Islet of Langerhans (tissue), 1 donor: ENCODE results near the gene PDZRN4.

Experiments
- FAIRE-seq: peaks from one replicate; lab custom pipeline; 2011; peaks lifted over from hg19 to GRCh38; lab: Jason Lieb, UNC

The PDZRN4 gene

DNA sequence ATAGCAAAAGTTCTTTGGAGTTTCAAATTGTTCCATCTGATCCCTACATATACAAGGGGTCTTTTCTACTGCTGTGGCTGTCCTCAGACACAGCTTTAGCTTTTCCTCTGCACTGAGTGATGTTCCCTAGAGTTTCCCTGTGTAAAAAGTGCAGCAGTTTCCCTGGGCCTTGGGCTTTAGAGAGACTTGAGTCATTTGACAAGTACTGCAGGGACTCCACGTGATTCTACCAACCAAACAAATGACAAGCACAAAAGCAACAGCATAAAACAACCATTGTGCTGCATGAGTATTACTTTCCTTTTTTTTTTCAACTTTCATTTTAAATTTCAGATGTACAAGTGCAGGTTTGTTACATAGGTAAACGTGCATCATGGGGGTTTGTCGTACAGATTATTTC is 272.8 kb downstream of the PDZRN4 start:
- no peak for FAIRE-seq

DNA sequence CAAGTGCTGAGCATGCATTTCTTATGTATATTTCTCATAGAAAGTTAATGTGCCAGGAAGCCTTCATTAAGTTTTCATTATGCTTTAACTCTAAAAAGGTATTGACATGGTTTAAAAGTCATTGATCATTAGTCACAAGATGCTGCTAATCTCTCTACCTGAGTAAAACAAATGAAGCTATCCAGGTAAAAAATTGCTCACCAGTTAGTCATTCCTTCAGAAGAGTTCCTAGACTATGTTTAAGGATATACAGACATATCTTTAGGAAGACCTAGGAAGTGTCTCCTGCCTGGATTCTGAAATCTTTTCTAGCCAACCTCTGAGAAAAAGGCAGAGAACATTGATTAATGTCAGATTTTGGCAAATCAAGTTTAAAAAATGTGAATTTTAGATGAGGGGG is 274.2 kb downstream of the PDZRN4 start:
- no peak for FAIRE-seq

DNA sequence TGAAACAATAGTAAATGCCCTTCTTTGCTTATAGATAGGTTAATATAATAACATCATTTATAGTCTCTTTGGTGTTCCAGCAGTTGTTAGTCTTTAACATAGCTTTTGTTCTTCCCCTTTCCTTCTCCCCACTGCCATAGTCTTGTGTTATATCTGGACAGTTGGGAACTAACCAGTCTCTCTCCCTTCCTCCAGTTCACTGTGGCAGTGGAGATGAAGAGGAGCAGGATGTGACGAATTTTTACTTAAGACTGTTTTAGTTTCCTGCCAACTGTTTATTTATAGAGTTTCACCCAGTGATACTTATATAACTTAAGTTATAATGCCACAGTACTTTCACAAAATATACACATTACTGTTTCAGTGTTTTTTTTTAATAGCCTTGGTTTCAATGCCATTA is 277.4 kb downstream of the PDZRN4 start:
- no peak for FAIRE-seq

DNA sequence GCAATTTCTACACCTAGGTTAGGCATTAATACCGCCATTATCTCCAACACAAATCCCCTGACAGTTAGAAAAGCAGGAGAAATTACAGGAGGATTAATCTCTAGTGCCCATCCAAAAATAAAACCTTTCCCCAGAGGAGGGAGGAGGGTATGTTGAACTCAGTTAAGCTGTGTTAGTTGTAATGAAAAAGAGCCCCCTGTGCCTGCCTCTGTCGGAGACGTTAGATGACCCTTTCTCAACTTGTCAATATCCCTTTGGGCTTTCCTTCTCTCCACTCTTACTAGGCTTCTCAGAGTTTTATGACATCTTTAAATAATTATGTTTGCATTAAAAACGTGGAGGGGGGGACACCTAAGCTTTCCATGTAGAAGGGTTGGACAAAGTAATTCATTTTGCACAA is 278.2 kb downstream of the PDZRN4 start:
- FAIRE-seq = no peak

DNA sequence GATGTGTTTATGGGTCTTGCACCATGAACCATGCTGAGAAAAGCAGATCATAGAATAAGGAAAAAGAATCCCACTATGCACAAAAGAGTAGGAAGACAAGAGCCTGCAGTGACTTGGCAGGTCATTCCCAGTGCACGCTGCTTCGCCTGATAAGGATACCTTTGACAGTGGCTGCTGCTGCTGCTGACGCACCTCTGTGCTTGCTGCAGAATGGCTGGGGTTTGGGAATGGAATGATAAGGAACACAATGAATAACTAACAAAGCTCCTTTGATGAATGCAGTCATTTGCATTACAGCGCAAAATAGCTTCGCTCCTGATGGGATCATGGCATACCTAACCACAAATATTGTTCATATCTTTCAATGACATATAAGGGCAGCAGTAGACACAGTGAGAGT is 278.7 kb downstream of the PDZRN4 start:
- FAIRE-seq = no peak

DNA sequence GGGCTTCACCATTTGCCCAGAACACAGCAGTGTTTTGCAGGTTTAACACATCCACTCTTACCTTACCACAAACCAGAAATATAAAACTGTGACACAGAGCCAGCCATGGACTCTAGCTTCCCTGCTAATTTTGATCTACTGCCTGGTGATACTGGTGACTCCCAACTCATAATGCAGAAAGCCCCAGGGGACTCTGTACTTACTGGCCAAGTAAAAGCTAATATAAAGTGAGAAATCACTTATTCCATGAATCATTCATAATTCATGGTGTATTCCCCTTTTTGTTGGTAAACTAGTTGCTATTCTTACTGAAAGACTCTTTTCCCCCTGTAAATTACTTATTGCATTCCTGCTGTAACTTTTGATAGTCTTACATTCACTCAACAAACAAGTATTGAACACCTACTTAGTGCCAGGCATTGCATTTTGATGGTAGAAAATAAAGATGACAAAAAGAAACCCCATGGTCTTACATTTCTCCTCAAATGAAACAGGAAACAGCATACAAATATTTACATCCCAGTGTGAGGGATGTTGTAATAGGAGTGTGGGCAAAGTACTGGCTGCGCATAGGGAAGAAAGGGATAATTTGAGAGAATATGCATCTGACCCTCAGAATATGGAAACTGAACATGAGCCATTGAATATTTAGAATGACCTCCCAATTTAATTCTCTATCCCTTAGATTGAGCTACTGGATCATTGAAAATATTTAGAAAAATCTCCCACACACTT is 279.6 kb downstream of the PDZRN4 start:
- FAIRE-seq = no peak

DNA sequence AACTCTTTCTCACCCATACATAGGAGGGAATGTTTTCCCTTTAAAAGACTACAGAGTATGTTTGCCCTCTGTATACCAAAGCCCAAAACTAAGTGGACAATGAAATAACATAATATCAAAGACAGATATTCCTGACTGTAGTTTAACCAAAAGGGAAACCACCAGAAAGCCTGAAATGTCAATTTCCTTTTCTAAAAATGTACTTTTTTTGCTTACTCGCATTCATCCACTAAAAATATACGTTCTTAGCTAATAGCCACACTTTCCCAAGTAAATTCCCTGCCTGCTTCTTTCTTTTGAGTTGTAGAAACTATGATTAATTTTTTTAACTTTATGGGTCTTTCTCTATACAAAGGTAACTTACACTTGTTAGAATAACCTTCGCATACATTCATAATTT is 280.2 kb downstream of the PDZRN4 start:
- no peak for FAIRE-seq

DNA sequence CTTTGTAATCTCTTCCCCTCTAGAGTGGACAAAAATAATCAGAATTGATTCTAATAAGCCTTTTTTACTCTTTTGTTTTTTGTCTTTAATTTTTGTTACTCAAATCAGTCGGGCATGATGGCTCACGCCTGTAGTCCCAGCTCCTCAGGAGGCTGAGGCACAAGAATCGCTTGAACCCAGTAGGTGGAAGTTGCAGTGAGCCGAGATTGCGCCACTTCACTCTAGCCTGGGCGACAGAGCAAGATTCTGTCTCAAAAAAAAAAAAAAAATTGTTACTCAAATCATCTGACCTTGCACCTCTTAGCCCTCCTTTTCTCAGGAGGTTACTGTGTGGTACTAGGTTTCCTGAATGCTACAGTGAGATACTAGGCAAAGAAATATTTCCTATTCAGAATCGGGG is 280.6 kb downstream of the PDZRN4 start:
- no peak for FAIRE-seq

DNA sequence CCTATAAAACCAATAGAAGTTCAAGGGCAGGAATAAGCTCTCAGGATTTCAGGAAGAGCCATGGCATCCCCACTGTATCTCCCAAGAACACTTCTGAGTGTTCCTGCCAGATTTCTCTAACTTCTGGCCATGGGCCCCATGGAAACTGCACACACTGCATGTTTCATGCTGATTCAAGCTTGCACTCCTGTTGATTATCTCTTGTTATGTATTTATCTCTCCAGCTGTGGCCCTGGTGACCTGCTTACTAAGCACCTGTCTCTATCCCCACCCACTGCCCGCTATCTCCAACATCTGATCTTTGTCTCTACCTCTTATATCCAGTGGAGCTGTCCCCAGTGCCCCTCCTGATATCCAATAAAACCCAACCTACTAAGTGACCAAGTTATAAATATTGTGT is 285.3 kb downstream of the PDZRN4 start:
- no peak for FAIRE-seq

DNA sequence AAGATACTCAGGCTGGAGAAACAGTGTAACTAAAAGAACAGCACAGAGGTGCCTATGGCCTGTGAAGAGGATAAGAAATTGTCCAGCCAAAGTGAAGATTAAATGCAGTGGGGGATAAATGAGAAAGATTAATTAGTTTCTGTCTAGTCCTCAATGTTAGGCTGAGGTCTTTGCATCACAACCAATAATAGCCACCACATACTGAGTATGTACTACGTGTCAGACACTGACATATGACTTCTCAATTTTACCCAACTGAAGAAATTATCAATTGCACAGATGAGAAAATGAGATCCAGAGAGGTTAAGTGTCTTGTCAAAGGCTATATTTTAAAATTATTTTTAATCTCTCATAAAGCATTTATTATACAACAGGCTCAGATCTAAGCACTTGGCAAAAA is 285.9 kb downstream of the PDZRN4 start:
- no peak for FAIRE-seq

DNA sequence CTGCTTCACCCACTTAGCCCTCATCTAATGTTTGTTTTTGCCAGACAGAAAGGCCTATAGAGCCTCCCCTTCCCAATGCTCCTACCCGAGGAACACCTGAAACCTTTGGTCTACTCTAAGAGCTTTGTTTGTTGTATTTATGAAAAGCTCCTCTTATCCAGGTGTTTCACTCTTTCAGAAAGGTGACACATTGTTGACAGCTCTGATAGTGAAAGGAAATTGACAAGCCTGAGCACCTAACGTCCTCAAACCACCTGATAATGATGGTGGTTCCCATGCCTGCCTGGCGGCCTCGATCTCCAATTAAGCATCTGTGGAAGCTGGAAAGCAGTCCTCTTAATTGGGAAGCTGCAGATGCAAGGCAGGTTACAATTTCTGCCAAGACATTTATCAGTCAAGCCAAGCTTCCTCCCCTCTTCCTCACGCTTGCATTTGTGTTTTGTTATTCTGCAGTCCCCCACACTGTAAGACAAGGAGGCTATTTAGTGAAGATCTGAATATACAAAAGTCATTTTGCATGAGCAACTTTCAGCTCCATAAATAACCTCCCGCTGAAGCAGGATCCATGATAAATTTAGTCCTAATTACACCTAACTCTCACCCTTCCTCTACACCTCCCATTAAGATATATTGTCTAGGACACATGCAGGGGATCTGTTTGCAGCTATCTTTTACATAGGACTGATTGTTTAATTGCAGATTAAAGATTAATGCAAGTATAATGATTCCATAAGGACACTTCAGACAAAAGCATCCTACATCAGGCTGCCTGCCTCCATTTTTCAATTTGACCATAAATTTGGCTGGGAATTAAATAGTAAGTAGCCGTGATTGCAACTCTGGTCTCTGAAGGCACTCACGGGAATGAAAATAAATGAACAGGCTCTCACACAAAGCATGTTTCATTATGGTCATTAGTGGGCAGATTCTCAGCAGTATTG is 288.6 kb downstream of the PDZRN4 start:
- no peak for FAIRE-seq

DNA sequence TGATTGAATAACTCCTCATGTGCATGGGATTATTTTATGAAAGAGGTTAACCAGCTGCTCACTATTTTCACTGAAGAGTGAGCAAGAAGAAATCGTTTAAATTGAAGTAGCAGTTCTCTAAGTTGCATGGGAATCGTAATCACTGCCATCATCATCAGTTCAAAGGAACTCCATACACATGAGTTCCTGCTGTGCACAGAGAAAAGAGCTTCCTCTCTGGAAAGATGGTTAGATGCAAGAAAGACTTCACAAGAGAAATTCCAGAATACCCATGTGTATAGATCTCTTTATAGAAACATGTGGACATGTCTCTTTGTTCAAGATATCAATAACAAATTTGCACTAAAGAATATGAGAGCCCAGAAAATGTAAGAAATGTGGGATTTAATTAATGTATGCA is 291.3 kb downstream of the PDZRN4 start:
- no peak for FAIRE-seq

DNA sequence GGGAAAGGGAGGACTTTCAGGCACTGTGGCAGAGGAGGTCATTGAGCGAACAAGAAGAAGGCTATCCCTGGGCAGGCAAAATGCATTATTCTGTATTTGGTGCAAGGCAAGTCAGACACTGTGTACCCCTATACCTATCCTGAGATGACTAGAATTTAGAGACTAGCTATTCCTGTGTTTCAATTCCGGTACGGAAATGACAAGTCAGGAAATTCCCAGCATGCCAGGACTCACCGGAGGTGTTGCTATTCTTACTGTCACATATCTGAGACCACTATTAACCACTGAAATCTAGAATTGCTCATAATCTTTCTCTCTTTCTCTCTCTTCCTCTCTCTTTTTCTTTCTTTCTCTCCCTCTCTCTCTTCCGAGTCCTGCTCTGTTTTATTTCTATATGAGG is 297.1 kb downstream of the PDZRN4 start:
- no peak for FAIRE-seq

DNA sequence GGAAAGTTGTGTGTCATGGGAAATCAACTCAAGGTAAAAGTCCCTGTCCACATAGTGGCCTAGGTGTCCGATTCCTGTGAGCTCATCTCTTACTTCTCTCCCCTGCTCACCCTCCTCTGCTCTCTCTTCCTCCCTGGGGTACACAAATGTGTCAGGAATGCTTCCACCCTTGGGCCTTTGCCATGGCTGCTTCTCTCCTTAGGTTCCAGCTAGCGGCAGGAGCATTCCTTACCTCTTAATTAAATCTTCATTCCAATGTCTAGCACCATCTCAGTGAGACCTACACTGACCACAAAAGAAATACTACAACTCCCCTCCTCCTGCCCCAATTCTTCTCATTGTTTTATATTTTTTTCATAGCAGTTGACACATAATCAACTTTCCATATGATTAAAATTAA is 298.6 kb downstream of the PDZRN4 start:
- FAIRE-seq = no peak

DNA sequence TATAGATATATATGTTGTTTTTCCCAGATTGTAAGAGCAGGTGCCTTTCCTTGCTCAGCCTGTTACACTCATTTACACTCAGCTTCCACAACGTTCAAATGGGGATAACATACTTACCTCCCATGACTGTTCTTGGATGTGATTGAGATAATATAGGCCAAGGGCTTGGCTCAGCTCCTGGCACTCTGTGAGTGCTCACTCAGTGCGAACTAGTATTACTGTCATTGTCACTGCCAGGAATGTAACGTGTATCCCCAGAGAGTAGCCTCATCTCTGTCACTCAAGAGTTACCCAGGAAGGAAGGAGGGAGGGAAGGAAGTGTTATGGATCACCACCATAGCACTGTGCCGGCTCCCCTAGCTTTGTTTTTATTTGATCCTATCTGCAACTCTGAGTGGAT is 307.9 kb downstream of the PDZRN4 start:
- no peak for FAIRE-seq

DNA sequence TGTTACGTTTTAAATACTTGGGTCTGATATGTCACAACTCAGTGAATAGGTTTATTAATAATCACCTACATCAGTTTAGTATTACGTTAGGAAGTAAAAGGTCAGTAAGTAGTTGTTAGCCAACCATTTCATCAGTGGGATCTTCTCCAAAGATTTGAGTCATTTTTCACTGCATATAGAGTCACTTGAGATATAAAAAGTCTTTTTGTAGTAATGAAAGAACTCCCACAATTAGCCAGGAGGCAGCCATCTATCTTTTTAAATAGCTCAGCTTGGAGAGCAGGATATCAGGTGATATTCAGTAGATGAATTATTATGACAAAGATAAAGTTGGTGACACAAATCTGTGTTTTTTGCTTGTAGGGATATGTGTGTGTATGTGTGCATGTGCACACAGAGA is 309.3 kb downstream of the PDZRN4 start:
- no peak for FAIRE-seq

DNA sequence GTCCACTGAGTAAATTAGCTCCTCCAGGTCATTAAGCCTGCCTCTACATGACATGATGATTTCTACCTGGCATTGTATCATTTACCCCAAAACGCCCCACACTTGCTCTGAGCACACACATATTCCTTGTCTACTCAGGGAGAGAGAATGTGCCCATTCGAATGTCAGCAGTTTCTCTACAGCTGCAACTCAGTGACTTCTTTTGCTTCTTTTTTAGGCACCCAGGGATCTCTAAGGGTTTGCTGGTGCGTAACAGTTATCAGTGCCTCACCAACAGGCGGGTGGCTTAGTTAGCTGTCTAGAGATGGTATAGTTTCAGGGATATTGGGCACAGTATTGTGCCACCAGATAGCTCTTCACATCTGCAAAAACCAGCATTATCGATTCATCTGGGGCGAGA is 316.9 kb downstream of the PDZRN4 start:
- FAIRE-seq = no peak

DNA sequence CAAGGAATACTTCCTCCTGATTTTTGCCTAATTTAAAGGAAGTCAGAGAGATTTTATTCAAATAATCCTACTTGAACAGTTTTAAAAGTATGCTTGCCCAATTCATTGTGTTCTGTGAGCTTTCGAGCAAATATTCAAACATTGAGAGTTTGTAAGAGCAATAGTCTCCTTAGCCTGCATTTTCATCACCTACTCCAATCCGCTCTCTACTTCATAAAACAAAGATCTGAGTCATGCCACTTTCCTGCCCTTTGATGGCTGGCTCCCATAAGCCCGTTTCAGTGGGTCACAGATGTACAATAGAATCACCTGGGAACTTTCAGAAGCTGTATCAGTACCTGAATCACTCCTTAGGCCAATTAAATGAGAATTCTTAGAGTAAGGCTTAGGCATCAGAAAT is 319.2 kb downstream of the PDZRN4 start:
- FAIRE-seq = no peak

DNA sequence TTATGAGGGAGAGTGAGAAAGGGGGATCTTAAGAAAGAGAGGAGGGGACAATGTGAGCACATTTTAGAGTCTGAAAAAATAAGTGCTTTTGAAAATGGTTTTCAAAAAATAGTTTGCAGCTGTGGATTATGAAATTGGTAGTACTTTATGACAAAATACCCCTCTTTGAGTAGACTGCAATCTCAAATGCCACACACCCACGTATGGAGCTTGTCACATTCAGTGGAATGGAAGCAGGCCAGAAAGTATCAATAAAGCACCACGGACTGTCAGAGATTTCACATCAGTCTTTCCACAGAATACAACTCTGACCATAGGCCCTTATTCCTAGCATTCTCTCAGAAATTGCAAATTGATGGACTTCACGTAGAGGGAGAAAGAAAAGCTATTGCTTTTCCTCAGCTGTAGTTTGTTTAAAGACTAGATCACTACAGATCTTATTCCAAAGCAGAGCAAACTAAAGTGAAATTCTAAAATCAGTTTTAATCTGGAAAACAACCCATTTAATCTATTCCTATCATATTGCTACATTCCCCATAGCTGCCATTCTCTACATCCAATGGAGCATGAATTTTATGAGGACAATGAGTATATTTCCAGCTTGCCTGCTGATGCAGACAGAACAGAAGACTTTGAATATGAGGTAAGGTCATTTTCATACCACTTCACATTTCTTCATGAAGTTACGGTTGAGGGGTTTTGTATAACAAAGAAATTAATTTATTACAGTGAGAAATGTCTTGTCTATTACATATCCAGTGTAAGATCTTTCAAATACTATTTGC is 321.3 kb downstream of the PDZRN4 start:
- FAIRE-seq = no peak

DNA sequence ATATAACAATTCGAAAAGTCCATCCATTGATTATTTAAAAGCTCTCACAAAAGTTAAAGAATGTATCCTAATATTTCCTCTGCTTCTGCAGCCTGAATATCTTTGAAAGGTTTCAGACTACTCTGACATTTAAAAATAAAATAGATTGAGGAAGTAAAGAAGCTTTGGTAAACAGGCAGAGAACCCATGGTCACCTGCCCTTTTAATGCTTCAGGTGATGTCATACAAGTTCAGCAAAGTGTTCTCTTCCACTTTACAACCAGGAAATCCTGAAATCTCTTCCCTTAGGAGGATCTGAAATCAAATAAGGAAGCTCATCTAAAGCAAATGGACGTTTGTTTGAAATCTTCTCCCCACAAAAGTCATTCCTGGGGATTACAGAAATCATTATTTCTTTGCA is 322.4 kb downstream of the PDZRN4 start:
- FAIRE-seq = no peak

DNA sequence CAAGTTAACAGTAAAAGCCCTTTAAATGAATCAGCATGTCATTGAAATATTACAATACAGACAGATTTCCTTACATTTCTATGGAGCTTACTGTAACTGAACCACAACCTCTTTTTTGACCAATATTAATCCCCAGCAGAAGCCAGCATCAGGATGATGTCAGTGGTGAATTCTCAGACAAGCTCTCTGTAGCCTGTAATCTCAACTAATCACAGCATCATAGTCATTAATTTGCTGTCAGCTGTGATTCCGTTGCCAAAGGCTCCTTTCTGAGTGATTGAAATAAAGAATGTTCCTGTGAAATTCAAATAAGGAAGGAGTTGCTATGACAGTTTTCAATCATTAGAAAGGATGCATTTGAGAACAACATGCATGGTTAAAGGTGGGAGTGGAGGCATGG is 323.1 kb downstream of the PDZRN4 start:
- no peak for FAIRE-seq

DNA sequence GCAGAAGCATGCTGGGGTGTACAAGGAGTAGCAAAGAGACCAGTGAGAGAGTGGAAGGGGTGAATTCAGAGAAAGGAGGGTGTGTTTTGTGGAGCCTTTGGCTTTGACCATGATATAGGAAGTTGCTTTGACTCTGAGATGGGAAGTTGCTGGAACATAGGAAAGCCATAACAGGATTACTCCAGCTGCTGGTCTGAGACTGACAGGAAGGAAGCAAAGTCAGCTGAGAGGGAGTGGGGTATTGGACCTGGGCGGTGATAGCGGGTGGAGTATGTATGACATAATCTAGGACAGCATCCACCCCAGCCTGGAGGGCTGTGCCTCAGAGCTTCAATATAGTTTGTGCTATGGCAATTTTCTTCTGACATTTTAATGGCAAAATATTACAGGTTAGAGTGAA is 324.4 kb downstream of the PDZRN4 start:
- FAIRE-seq = no peak
